CD4-positive, alpha-beta T cell treated with Interleukin-10 for 1 hour (primary cell): Measurements from ENCODE around the gene EPB41L3.
A peak's percentile ranks its signal among the peaks of the same experiment; 100 is the strongest.
"Not testable (repeated sequence)": the region's sequence is repeated elsewhere in the genome, so short reads cannot be mapped to it uniquely, and the experiment has no call there.

Experiments used
- DNase-seq: peaks from one replicate; pipeline ENCODE4 v3.0.0-alpha.2; 2020

EPB41L3 gene

DNA sequence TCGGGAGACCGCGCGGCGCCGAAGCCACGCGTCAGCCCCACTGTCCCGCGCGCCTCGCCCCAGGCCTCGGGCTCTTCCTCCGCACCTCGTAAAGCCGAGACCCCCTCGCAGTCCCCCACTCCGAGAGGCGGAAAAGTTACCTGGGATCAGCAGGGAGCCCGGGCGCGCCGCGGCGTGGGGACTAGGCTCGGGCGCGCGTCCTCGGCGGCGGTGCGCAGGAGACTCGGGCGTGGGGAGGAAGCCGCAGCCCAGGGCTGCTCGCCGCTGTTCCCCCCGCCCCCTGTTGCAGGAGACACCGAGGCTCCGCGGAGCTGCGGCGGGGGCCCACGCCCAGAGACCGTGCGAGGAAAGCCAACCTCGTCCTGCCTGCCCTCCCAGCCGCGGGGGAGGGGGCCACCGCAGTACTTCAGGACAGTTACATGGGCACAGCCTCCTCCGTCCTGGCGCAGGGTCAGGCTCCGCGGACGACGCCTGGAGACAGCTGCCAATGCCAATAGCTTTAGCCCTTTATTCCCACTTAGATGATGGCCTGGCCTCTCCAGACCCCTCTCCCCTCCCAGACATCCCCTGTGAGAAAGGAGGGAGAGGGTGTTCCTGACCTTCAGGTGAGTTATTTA lies at the start of gene EPB41L3:
Gene EPB41L3 (minus strand): TSS at position 225 of the 617 bp plus-strand sequence. CDS start 54,814 bp downstream, outside the sequence.
- no peak for DNase-seq

DNA sequence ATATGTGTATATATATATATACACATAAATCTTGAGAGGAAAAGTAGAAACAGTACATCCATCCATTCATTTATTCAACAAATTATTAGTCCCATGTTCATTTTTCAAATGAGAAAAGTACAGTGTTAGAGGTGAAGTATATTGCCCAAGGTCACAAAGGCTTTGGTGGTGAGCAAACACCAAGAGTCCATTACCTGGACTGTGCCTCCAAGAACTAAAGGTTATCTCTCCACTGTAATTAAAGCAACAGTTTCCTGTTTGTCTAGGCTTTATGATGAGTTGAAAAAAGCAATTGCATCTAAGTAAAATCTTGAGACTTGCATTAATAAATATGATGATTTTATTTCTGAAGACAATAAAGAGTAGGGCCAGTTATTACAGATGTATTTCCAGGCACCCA lies 44.7 kb upstream of the EPB41L3 start:
- DNase-seq: no peak

DNA sequence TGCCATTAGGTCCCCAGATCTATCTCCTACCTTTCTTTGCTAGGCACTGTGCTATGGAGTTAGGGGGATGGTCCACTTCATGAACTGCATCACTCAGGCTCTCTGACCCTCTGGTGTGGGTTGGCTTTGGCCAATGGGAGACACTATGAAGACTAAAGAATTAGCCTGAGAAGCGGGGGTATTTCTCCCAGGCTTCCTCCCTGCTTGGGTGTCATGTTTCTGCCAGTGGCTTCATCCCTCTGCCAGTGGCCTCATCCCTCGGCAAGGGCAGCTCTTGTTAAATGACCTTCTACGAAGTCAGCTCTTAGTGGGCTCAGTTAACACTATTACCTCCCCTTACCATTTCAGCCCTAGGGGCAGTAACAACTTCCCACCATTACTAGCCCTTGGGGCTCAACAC lies 41.9 kb upstream of the EPB41L3 start:
- no peak for DNase-seq

DNA sequence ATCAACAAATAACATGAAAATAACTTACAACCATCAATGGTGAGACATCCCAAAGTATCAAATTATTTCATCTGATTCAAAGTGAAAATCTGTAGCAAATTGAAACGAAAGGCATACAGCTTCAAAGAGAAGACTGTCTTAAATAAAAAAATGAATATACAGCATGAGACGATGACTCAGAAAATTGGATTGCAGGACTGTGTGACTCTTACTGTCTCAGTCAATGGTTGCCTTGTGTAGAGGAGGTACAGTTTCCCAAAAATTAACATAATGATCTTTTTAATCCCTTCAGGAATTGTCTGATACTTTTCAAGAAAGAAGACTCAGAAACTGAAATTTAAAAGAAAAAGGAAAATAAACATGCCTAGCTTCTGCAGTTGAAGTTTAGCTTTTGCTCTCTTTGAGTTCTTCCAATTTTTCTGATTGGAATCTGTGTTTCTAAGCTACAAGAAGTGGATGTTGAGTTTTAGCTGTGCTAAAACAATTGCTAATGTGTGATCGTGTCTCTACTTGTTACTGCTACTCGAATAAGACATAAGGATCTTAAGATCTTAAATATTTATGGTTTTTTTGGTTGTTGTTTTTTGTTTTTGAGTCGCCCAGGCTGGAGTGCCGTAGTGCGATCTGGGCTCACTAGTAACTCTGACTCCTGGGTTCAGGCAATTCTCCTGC lies 41.1 kb upstream of the EPB41L3 start:
- no peak for DNase-seq

DNA sequence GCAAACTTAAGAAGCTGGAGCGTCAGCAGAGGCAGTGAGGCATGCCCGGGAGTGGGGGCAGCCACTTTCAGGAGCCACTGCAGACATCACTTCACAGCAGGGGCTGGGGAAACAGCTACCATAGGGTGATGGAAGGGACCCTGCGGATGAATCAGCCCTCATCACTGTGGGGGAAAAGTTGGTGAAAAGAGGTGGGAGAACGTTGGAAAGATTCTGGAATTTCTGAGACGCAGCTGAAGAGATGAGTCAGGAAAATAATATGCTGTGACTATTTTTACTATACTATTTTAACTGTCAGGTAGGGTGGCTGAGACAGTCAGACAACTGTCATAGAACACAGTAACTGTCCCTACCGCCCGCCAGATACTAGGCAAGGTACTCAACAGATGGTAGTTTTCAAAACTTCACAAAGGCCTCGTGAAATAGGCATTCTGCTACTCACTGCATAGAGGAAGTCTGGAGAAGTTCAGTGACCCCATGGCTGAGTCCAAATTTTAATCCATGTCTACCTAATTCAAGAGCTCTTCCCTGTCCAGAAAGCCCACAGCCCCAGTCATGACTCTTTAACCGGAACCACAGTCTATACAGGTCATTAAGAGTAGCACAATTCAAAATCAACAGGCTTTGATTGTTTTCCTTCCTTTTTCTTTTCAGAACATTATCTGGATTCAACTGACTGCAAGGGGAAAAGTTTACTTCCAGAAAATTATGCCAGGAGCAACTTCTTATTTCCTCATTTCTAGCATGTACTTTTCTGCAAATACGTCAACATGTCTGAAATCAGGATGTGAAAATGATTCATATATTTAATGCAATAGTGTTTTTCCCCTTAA lies 39.3 kb upstream of the EPB41L3 start:
- peak; percentile 6 for DNase-seq

DNA sequence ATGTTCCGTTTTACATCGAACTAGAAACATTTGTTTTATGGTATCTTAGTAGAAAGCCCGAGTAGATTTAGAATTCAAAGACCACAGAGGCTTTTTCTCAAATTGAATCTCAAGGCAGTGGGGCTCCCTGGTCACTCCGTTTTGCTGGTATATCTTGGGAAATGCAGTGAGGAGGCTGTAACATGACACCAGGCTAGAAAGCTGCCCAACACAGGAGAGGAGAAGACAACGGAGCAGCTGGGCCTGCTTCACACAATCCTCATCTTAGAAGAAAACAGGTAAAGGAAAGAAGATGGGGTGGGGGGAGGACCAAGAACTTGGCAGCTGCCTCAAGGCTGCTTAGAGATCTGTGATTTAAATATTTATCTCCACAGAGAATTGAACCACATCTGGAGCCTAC lies 38.3 kb upstream of the EPB41L3 start:
- no peak for DNase-seq

DNA sequence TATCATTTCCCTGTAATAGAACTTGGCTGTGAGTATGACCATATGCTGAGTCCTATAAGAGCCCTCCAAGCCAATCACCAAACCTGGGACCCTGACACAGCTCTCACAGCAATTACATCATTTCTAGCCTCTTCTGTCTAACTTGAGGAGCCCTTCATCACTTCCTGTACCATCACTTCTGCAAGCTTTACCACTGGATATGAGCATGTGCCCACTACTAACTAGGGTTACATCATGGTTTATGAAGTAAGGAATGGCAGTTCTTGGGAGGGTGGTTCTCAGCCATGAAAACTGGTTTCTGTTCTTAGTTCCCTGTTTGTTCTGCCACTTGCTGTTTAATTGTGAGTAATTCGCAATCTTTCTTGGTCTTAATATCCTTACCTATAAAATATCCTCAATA lies 31.0 kb upstream of the EPB41L3 start:
- no peak for DNase-seq

DNA sequence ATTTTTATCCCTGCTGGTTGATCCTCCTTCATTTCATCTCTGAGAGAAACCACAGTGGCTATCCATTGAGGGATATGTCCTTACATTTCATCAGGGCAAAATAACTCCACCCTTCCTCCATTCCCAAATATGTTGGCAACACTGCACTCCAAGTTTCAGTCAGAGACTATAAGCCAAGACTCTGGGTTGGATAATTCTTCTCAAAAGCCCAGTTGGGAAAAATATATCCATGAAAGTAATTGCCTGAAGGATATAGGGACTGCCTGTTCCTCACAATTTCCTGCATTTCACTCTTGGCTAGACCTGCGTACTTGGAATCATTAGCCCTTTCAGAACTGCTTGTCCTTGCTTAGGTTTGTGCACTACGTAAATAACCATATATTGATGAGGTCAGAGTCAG lies 27.9 kb upstream of the EPB41L3 start:
- DNase-seq: no peak

DNA sequence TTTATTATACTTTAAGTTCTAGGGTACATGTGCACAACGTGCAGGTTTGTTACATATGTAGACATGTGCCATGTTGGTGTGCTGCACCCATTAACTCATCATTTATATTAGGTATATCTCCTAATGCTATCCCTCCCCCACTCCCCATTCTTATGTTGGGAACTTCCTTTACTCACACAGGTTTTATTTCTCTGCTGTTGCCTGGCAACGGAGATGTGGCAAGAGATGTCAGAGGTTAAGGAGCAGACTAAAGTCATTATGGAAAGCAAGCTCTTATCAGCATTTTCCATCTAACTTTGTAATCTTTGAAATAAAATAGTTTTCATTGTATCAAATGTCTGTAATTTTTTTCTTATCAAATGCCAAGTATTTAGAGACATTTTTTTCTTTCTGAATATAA lies 26.8 kb upstream of the EPB41L3 start:
- DNase-seq: not testable (repeated sequence)

DNA sequence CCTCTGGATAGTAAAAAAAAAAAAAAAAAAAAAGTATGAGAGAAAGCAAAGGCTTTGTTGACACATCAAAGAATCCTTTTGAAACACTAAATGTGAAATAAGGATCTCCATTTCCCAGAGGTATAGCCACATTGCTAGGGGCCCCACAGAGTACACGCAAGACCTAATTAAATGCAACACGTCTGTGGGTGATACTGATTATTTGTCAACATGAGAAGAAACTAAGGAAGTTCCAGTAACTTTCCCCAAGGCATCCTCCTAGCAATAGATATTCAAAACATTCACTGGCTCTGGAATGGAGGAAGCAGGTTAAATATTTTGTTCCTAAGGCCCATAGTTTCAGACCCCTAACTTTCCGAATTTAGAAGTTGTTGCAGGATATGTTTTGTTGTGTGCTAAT lies 24.6 kb upstream of the EPB41L3 start:
- no peak for DNase-seq

DNA sequence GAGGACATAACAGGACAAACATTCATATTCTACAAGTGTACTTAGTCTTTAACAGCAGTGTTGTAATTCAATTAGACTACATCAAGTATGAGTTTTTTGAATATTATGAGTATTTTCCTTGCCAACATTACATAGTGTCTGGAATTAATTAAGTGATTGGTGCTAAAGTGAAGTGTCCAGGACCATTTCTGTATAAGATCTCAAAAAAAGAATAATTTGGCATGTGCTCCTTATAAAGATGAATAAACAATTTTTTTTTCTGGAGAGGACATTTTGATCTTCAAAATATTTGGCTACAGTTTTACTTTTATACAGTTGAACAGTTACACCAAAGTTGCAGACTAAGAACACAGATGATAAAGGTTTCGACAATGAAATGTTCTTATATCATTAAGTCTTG lies 15.1 kb upstream of the EPB41L3 start:
- DNase-seq: no peak

DNA sequence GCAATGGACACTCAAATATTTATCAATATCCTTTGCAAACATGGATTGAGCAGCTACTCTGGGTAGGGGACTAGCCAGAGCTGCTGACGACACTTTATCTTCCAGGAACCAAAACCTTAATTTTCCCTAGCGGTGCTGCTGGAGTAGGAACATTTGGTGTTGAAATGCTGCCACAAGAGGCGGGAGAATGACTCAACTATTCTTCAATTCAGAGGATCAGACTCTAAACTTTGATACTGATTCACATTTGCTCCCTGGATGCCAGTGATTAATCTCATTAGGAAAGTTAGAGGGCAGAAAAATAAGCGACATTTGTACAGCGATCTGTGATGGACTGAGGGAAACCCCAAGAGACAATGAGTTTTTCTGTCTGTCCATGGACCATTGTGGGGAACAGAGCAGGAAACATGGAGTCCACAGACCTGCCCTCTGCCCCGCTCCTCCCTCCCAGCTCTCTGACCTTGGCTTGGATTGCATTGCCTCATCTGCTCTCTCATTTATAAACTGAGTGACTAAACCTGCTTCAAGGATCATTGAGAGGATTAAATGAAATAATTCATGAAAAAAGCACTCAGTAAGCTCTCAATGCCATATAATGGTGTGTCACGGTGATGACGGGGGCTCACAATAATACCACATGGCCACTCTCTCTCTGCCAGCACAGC lies 12.6 kb upstream of the EPB41L3 start:
- no peak for DNase-seq

DNA sequence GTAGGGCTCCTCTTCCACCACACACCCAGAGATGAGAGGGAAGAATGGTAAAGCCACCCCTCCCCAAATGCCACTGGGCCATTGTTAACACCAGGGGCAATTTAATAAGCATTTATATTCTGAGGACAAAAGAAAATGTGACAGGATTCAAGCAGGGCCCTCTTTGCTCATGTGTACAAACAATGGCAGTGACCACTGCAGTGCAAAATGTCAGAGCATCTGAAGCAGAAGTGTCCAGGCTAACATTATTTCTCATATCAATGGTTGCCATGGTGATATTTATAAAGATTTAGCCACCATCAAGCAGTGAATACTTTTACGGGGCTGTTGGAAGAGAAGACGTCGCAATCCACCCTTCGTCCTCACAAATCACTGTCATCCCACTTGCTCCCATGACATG lies 10.8 kb upstream of the EPB41L3 start:
- DNase-seq: no peak

DNA sequence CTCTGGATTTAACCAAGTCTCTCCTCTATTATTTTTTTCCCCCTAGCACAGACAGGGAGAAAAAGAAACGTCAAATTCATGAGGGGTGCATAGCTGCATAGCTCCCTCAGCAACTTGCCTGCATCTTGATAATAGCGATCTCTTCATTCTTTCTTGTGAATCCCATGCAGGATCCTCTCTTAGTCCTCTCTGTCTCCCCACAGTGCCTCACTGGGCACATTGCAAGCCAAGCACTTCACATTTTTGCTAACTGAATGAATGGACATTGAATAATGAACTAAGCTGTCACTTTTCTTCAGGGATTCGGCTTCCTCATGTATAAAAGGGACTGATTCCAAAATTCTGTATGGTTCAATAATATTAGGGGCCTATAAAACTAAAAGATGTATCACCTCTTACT lies 2.9 kb upstream of the EPB41L3 start:
- DNase-seq: peak; percentile 9

DNA sequence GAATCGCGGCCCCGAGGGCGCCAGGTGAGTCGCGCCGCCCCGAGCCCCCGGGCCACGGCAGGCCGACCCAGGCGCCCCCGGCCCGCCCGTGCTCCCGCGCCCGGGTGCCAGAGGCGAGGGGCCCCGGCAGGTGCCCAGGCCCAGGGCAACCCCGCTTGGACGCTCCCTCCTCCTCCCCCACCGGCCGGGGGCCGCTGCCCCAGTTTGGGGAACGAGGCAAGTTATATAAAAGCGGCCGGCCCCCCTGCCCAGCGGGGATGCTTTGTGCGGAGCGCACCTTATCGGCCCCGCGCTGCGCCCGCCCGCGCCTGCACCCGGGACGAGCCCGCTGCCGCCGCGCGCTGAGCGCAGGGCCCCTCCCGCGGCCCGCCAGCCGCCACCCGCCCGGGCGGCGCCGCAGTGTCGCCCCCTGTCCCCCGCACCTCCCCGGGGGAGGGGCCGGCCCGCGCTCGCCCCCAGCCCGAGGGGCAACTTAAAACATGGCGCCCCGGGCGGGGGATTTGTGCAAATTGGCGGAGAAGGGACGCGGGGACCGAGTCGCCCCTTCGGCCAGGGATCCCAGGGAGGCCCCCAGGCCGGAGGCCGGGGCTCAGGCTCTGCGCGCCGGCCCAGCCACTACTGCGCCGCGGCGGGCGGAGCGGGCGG lies 639 bp downstream of the EPB41L3 start:
- no peak for DNase-seq

DNA sequence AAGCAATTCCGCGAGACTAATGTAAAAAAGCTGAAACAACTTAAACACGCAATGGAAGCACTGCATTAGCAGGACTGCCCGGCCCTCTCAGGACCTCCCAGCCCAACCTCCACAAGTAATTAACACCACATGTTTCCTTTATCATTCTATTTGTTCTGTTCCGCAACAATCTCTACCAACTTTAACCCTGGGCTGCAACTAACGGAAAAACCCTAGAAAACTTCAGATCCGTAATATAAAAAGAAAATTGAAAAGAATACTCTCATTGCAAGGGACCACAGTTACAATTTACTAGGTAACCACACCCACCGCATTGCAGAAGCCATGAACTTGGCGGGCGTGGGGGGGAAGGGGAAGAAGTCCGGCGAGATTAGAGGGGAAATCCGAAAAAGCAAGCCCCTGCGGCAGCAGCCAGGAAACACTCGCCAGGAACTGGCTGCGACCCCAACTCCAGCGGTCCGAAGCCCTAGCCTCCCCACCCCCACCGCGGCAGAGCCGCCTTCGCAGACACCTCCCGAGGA lies 1.2 kb downstream of the EPB41L3 start:
- DNase-seq: no peak

DNA sequence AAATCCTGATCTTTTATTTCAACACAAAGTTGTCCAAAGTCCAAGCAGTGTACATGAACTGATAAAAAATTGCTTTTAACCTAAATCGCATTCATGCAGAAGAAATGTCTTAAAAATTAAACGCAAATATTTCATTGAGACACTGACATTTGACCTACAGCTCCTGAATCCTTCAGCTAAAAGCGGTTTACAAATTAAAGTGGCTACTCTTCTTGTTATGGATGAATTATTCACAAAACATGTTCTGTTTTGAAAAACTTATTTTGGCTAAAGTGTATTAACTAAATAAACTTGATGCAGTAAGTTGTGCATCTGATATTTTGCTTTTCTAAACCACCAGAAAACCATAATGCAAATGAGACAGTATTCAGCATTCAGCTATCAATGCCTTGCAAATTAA lies 2.2 kb downstream of the EPB41L3 start:
- no peak for DNase-seq

DNA sequence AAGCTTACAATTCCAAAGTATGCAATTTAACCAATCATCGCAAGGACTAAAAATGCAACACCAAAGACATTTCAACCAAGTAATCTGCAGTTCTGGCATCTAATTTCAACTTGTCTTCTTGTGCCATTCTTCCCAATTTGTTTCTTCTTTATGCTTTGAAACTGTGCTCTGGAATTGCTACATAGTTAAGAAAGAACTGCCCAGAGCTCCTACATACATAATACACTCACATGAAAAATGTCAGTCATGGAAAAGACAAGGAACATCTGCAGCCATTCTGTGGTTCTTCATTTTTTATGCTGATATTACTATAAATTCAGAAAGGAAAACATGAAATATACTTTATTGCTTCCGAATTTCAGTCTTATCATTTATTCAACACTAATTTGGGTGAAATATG lies 4.4 kb downstream of the EPB41L3 start:
- no peak for DNase-seq

DNA sequence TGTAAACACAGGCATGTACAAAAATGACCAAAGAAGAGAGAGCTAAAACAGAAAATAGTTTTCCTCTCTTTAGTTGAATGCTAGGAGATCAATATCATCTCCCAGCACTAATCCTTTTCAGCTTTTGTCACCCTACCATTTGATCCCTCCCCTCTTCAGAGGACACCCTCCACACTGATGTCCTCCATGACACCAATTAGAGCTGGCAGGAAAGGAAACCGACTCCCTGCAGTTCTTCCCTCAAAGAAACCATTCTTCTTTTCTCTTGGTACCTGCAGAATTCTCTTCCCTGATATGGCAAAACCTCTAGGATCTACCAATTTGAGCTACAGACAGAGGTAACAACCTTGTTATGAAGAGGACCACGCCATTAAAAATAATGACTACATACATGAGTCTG lies 5.3 kb downstream of the EPB41L3 start:
- DNase-seq: no peak

DNA sequence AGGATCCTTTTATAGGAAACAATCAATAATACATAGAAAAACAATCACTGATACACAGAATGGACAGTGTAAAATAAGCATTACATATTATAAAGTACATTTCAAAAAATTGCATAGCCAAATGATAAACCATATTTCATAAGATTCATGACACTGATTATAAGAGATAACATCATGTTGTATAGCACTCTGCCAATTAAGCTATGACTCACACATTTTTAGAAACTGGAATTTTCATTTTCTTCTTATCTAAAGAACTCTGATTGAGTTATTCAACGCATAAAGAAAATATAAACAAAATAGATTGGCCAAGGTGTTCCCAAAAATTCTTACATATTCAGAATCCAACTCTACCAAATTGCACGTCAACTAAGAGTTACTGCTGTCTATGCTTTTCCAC lies 5.9 kb downstream of the EPB41L3 start:
- DNase-seq: no peak

DNA sequence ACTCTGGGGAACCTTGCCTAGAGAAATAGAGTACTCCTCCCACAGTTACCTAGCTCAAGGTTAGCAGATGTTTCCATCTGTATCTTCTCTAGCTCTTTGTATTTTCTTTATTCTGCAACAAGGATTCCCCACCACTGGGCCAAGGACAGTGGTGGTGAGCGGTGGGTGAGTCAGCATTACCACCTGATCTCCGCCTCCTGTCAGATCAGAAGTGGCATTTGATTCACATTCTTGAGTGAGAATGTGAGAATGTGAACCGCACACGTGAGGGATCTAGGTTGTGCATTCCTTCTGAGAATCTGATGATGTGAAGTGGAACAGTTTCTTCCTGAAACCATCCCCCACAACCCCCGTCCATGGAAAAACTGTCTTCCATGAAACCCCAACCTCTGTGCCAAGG lies 9.0 kb downstream of the EPB41L3 start:
- DNase-seq: no peak

DNA sequence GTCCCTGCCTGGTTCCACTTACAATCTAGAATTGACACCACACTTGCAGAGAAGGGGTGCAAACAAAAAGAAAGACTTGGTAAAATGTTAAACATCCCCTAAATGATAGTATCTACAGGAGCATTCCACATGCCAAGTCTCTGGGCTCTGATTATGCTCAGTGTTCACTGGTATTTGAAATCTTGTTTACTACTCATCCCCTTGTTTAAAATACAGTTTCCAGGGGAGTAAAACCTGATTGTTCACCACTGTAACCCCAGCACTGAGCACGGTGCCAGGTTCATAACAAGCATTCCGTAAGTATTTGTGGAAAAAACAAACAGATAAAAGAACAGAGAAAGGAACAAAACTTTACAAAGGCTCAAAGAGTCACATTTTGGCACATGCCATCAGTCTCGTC lies 11.7 kb downstream of the EPB41L3 start:
- DNase-seq: no peak

DNA sequence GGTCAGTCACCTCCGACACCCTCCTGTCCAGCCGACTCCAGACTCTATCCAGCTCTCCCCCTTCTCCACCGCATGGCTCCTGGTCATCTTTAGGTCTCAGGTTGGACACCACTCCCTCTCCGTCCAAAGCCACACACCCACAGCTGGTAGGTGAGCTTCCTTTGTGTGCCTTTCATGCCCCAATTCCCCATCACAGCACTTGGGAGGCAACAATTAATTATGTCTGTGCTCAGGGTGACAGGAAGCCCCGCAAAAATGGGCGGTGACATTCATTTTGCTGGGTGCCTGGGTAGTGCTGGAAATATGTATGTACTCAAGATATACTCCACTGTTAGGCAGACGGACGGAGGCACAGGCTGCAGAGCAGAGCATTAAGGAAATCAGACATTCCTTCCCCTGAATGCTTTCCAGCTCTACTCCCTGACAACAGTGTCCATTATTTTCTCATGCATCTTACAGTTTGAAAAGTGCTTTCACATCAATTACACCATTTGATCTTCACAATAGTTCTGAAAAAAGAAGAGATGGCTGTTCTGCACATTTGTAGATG lies 13.1 kb downstream of the EPB41L3 start:
- DNase-seq: no peak
